Lung (tissue), 12 donors: Measurements from ENCODE around the gene PEAR1. TPM values are rescaled to one million over a fixed set of nuclear protein-coding genes. Genes with fewer than 3 reads are reported as not detected.

Source experiments
- ATAC-seq: fragments of 200-7000 bp; cut with Tn5 transposase; one replicate; pipeline ENCODE4 v1.9.1; 2020; ENCODE audit warnings: moderate number of reproducible peaks; ENCODE audit not compliant: insufficient read depth, low FRiP score
- DNase-seq, 3 donors: peaks; one replicate each; pipeline ENCODE4 v3.0.0-alpha.2; 2013 to 2017
- H3K27ac ChIP-seq, 2 donors: one replicate each; pipeline ENCODE4 v1.5.1; 2013; ENCODE audit warnings: mild to moderate bottlenecking in 2 of 2, moderate library complexity in 2 of 2, control low read depth in 1 of 2, inconsistent platforms in 1 of 2, low read depth in 1 of 2, low read length in 1 of 2
- H3K27me3 ChIP-seq, 3 donors: one replicate each; pipeline ENCODE4 v1.5.1; 2013; ENCODE audit warnings: low read length in 2 of 3; ENCODE audit not compliant: control insufficient read depth in 3 of 3, insufficient read depth in 3 of 3
- H3K36me3 ChIP-seq, 4 donors: one replicate each; pipeline ENCODE4 v1.5.1; 2013; ENCODE audit warnings: low read length in 4 of 4, mild to moderate bottlenecking in 1 of 4, moderate library complexity in 1 of 4; ENCODE audit not compliant: control insufficient read depth in 4 of 4, insufficient read depth in 4 of 4
- H3K4me1 ChIP-seq, 5 donors: one replicate each; pipeline ENCODE4 v1.5.1; 2013; ENCODE audit warnings: low read length in 5 of 5, mild to moderate bottlenecking in 2 of 5, moderate library complexity in 1 of 5; ENCODE audit not compliant: control insufficient read depth in 5 of 5, insufficient read depth in 5 of 5
- H3K4me3 ChIP-seq: one replicate; pipeline ENCODE4 v1.5.1; 2013; ENCODE audit warnings: mild to moderate bottlenecking, control low read depth, moderate library complexity
- H3K9ac ChIP-seq, 2 donors: one replicate each; pipeline ENCODE4 v1.5.1; 2013; ENCODE audit warnings: low read length in 2 of 2, control low read depth in 1 of 2; ENCODE audit not compliant: insufficient read depth in 1 of 2
- H3K9me3 ChIP-seq, 4 donors: one replicate each; pipeline ENCODE4 v1.5.1; 2013; ENCODE audit warnings: low read length in 3 of 4, mild to moderate bottlenecking in 1 of 4, moderate library complexity in 1 of 4; ENCODE audit not compliant: control insufficient read depth in 4 of 4, insufficient read depth in 3 of 4
- WGBS, 2 donors: extraction: QIAGEN DNeasy Blood & Tissue Kit; methylation state at CpG; one replicate each; pipeline ENCODE4 v1.1.7; 2013; 5-methylcytosine and 5-hydroxymethylcytosine counted together
- polyA plus RNA-seq, 2 donors: library from polyadenylated mRNA; stranded (reverse); fragments of 200-250 nt; gene quantifications; one replicate each; pipeline ENCODE4 v1.2.1, GENCODE V29; 2013
- total RNA-seq, 2 donors: library from RNA; depleted of rRNA in 1 of 2; stranded (reverse); fragments of >200 nt in 1 of 2; gene quantifications; one replicate each; pipeline ENCODE4 v1.2.1, GENCODE V29; 2014 to 2021
- TF ChIP-seq, protein P1 (sequence below): IDR thresholded peaks from 2 replicates; pipeline ENCODE4 v1.5.1; 2012; ENCODE audit warnings: mild to moderate bottlenecking; ENCODE audit errors: control extremely low read depth, extremely low read depth
- donor health status: control.
- donor health status: control.
- donor health status: Bipolar disorder and iron deficiency.
- donor health status: healthy.
- donor health status: DM: yes; HTN: yes; CAD: no.

PEAR1 gene
- total and polyA plus RNA-seq, 4 donors: 7.6 to 15.3 (median 12.9) TPM

DNA sequence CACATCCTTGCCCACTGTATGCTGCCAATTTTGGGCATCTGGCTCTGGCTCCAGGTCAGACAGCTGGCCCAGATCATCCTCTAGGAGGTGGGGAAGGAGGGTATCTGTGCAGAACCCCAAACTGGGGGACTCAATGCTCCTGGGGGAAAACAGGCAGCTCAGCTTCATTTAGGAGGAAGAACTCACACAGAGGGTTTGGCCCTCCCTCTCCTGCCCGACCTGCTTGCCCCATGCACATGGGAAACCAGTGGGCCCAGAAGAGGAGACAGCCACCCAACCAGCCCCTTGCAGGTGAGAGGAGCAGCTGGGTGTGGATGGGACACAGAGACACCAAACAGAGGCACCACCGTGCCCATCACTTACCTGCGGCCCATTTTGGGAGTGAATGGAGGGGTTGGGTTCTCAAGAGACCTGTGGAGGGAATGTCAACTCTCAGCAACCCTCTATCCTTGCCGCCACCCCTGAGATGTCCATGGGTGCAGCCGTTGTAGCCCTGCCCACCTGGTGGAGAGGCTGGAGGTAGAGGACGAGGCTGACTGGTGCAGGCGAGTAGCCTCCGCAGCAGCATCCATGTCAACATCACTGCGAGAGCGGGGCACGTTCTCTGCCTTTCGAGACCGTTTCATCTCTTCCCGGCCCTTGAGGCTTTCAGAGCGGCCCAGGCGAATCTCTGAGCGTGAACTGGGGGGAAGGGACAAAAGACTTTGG lies 54.5 kb downstream of the PEAR1 start:
- DNase-seq (no peak), ATAC-seq (no peak)
- peaks cover 37 to 67% (median 60%) of the 10 kb centered on the region in 4 donors for H3K36me3 ChIP-seq

DNA sequence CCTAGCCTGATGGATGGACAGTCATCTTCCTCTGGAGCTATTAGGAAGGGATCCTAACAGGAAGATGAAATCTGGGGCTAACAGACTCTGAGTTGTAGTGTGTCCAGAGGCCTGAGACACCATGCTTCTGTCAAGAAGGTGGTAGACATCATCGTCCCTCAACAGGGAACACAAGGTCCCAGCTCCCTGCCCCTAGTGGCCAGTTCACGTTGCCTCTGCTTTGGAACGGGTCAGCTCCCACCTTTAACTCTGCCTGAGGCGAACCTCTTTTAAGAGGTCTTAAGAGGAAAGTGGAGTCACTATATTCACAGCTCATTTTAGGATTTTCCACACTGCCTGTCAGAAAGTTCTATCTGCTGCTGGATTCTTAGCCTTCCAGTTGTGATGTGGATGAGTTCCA lies 55.2 kb downstream of the PEAR1 start:
- Histone ChIP-seq H3K27me3 (no peaks in the 10 kb centered on the region), H3K4me1 (no peaks in the 10 kb centered on the region), H3K36me3 (peaks cover 37 to 64% (median 57%) of the 10 kb centered on the region in 4 donors), H3K4me3 (no peak overlapping the region), H3K9ac (no peak overlapping the region), H3K9me3 (no peaks in the 10 kb centered on the region), H3K27ac (no peak overlapping the region)
- TF ChIP-seq, protein P1, sequence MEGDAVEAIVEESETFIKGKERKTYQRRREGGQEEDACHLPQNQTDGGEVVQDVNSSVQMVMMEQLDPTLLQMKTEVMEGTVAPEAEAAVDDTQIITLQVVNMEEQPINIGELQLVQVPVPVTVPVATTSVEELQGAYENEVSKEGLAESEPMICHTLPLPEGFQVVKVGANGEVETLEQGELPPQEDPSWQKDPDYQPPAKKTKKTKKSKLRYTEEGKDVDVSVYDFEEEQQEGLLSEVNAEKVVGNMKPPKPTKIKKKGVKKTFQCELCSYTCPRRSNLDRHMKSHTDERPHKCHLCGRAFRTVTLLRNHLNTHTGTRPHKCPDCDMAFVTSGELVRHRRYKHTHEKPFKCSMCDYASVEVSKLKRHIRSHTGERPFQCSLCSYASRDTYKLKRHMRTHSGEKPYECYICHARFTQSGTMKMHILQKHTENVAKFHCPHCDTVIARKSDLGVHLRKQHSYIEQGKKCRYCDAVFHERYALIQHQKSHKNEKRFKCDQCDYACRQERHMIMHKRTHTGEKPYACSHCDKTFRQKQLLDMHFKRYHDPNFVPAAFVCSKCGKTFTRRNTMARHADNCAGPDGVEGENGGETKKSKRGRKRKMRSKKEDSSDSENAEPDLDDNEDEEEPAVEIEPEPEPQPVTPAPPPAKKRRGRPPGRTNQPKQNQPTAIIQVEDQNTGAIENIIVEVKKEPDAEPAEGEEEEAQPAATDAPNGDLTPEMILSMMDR: no peak
- DNase-seq: no peak
- WGBS, 2 donors: 86 to 90% methylated on average over 4 of the region's 4 CpGs
- no peak for ATAC-seq

More for the DNA sequence above, 54.5 kb downstream of the PEAR1 start:
- 95 to 96% methylated on average over 17 of the region's 17 CpGs for WGBS, 2 donors
- TF ChIP-seq, protein P1: no peak
- H3K4me3 ChIP-seq: no peak overlapping the region
- H3K27ac ChIP-seq: no peak overlapping the region
- no peaks in the 10 kb centered on the region for H3K27me3 ChIP-seq
- H3K9me3 ChIP-seq: no peaks in the 10 kb centered on the region
- H3K9ac ChIP-seq: no peak overlapping the region
- H3K4me1 ChIP-seq: no peaks in the 10 kb centered on the region

DNA sequence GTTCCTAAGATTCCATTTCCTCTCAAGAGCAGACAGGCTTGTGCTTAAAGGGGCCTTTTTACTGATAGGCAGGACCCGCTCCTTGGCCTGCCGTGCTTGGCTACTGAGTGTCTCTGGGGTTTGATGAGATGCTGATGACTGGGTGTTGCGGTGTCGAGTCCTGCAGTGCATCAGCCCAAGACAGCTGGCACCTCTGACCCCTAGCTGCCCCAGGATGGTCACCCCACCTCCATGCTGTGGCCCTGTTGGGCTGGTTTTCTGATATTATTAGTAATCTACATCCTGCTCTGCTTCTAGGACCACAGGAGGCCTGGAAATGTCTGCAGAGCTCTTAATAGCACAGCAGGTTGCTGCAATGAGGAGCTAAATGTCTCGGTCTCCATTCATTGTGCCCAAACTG lies 55.6 kb downstream of the PEAR1 start:
- no peaks in the 10 kb centered on the region for H3K4me1 ChIP-seq
- DNase-seq (no peak), ATAC-seq (no peak)
- no peaks in the 10 kb centered on the region for H3K9me3 ChIP-seq
- H3K27me3 ChIP-seq: no peaks in the 10 kb centered on the region
- no peak overlapping the region for H3K27ac ChIP-seq
- no peak overlapping the region for H3K4me3 ChIP-seq
- TF ChIP-seq, protein P1: no peak
- peaks cover 37 to 61% (median 52%) of the 10 kb centered on the region in 4 donors for H3K36me3 ChIP-seq
- 95 to 96% methylated on average over 5 of the region's 5 CpGs for WGBS, 2 donors
- no peak overlapping the region for H3K9ac ChIP-seq

DNA sequence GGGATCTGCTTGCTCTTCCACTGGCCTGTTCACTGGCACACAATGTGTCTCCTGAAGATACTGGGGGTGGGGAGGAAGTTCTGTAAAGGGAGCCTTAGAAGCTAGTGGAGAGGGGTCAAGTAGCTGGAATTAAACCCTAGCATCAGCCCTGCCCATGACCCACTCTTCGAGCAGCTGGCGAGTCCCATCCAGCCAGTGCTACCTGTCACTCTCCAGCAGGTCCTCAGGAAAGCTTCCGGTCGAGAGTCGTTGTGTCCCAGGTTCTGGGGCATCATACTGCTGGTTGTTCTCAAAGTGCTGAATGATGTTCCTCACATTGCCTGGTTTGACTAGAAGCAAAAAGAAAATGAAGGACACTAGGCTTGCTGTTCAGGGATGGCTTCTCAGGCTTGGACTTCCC lies 57.9 kb downstream of the PEAR1 start:
- 96 to 97% methylated on average over 5 of the region's 5 CpGs for WGBS, 2 donors
- H3K9me3 ChIP-seq: no peaks in the 10 kb centered on the region
- no peaks in the 10 kb centered on the region for H3K27me3 ChIP-seq
- TF ChIP-seq, protein P1: no peak
- no peaks in the 10 kb centered on the region for H3K4me1 ChIP-seq
- no peak overlapping the region for H3K27ac ChIP-seq
- H3K9ac ChIP-seq: no peak overlapping the region
- no peak overlapping the region for H3K4me3 ChIP-seq
- DNase-seq (no peak), ATAC-seq (no peak)
- H3K36me3 ChIP-seq: peaks cover 39 to 59% (median 52%) of the 10 kb centered on the region in 4 donors
